ENCODE measurements around the gene EFCAB13. TPM values are rescaled to one million over a fixed set of nuclear protein-coding genes. Genes with fewer than 3 reads are reported as not detected.

The EFCAB13 gene
- total RNA-seq, 1 donor from 2014 or later = 2.7 TPM

DNA sequence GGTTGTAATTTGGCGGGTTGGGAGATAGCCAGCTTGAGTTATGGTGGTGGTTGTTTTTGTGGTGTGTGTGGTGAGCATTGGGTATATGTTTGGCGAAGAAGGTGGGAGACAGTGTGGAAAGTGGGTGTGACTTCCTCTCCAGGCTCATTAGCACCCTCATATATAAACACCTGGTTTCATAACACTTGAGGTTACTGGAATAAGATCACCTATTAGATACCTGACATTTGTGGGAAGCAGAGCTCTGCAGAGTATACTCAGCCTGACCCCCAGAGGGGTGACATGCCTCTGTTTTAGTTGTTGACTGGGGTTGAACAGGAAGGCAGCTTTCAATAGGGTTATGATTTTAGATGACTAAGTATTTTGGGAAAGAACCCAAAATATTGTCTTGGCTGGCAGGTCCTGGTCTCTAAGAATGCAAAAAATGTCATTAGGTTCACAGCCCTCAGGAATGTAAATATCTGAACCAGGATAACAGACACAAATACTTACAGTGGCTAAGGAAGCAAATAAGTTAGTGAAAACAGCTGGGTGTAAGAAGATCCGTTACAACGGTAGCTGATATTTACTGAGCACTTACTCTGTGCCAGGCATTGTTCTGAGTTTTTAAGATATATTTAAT is 18.3 kb upstream of the EFCAB13 start:
- TF ChIP-seq EZH2 (IDR thresholded peaks at IDR 0.05) (no peak), EZH2phosphoT487 (IDR thresholded peaks at IDR 0.05) (no peak)
- TF ChIP-seq, protein P1, sequence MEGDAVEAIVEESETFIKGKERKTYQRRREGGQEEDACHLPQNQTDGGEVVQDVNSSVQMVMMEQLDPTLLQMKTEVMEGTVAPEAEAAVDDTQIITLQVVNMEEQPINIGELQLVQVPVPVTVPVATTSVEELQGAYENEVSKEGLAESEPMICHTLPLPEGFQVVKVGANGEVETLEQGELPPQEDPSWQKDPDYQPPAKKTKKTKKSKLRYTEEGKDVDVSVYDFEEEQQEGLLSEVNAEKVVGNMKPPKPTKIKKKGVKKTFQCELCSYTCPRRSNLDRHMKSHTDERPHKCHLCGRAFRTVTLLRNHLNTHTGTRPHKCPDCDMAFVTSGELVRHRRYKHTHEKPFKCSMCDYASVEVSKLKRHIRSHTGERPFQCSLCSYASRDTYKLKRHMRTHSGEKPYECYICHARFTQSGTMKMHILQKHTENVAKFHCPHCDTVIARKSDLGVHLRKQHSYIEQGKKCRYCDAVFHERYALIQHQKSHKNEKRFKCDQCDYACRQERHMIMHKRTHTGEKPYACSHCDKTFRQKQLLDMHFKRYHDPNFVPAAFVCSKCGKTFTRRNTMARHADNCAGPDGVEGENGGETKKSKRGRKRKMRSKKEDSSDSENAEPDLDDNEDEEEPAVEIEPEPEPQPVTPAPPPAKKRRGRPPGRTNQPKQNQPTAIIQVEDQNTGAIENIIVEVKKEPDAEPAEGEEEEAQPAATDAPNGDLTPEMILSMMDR (IDR thresholded peaks at IDR 0.05) = no peak
- no peaks in the 10 kb centered on the region for H3K36me3 Mint-ChIP-seq
- H3K4me2 ChIP-seq = no peak overlapping the region
- H3K27me3 Mint-ChIP-seq (ENCODE audit: insufficient read depth, low read depth) = peaks cover 16% of the 10 kb centered on the region
- H3K36me3 ChIP-seq = no peaks in the 10 kb centered on the region
- DNase-seq (ENCODE audit: low spot score) = no peak
- no peak overlapping the region for H3K27ac Mint-ChIP-seq
- H3K4me3 Mint-ChIP-seq = no peak overlapping the region
- no peak overlapping the region for H3K27ac ChIP-seq
- H3F3A ChIP-seq (ENCODE audit: low read depth) = no peaks in the 10 kb centered on the region
- no peak overlapping the region for H3K9ac ChIP-seq
- no peaks in the 10 kb centered on the region for H4K20me1 ChIP-seq (ENCODE audit: low read depth)
- no peak overlapping the region for H2AFZ ChIP-seq (replicated peaks)
- no peaks in the 10 kb centered on the region for H3K9me3 Mint-ChIP-seq
- no peaks in the 10 kb centered on the region for H3K79me2 ChIP-seq (ENCODE audit: low read depth)
- H3K4me1 ChIP-seq = peaks cover 6% of the 10 kb centered on the region
- no peak overlapping the region for H3K4me3 ChIP-seq
- H3K4me1 Mint-ChIP-seq = peaks cover 5% of the 10 kb centered on the region
- no peaks in the 10 kb centered on the region for H3K9me3 ChIP-seq (ENCODE audit: low read depth)
- no peaks in the 10 kb centered on the region for H3K27me3 ChIP-seq

DNA sequence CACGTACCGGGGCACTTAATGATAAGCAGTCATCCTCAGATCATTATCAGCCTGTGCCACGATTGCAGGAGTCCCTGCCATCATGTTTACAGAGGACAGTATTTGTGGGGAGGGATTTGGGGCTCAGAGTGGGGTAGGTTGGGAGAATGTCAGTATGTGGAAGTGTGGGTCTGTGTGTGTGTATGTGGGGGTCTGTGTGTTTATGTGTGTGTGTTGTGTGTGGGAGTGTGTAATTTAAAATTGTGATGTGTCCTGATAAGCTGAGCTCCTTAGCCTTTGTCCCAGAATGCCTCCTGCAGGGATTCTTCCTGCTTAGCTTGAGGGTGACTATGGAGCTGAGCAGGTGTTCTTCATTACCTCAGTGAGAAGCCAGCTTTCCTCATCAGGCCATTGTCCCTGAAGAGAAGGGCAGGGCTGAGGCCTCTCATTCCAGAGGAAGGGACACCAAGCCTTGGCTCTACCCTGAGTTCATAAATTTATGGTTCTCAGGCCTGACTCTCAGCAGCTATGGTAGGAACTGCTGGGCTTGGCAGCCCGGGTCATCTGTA is 13.5 kb upstream of the EFCAB13 start:
- Histone ChIP-seq H3K9me3 (ENCODE audit: low read depth) (no peaks in the 10 kb centered on the region), H3K4me1 (peaks cover 13% of the 10 kb centered on the region), H3K79me2 (ENCODE audit: low read depth) (no peaks in the 10 kb centered on the region), H3K9ac (no peak overlapping the region), H2AFZ (replicated peaks) (peak overlapping the region; percentile 72), H4K20me1 (ENCODE audit: low read depth) (no peaks in the 10 kb centered on the region), H3K27ac (no peak overlapping the region), H3K4me2 (peak overlapping the region; percentile 31), H3K27me3 (no peaks in the 10 kb centered on the region), H3K4me3 (no peak overlapping the region), H3K36me3 (no peaks in the 10 kb centered on the region), H3F3A (ENCODE audit: low read depth) (no peaks in the 10 kb centered on the region)
- no peak overlapping the region for H3K4me3 Mint-ChIP-seq
- no peaks in the 10 kb centered on the region for H3K36me3 Mint-ChIP-seq
- peaks cover 4% of the 10 kb centered on the region for H3K27me3 Mint-ChIP-seq (ENCODE audit: insufficient read depth, low read depth)
- peaks cover 11% of the 10 kb centered on the region for H3K4me1 Mint-ChIP-seq
- DNase-seq (ENCODE audit: low spot score) = peak; percentile 19
- TF ChIP-seq, protein P1 (IDR thresholded peaks at IDR 0.05) = no peak
- TF ChIP-seq EZH2phosphoT487 (IDR thresholded peaks at IDR 0.05) = no peak
- no peak for TF ChIP-seq EZH2 (IDR thresholded peaks at IDR 0.05)
- H3K9me3 Mint-ChIP-seq = no peaks in the 10 kb centered on the region
- peak overlapping the region; percentile 11 for H3K27ac Mint-ChIP-seq

DNA sequence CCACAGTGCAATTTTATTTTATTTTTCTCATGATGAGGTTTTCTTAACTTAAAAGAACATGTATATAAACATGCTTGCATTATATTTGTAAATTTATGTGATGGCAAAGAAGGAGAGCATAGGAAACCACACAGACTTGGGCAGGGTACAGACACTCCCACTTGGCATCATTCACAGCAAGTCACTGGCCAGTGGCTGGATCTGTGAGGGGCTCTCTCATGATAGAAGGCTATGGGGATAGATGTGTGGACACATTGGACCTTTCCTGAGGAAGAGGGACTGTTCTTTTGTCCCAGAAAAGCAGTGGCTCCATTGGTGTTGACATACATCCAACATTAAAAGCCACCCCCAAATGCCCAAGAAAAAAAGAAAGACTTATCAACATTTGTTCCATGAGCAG is 12.3 kb upstream of the EFCAB13 start:
- H3K27me3 Mint-ChIP-seq (ENCODE audit: insufficient read depth, low read depth) = peaks cover 2% of the 10 kb centered on the region
- no peak overlapping the region for H3K4me3 Mint-ChIP-seq
- Histone ChIP-seq H2AFZ (replicated peaks) (no peak overlapping the region), H3K9me3 (ENCODE audit: low read depth) (no peaks in the 10 kb centered on the region), H3K4me3 (no peak overlapping the region), H3K4me1 (peaks cover 13% of the 10 kb centered on the region), H4K20me1 (ENCODE audit: low read depth) (no peaks in the 10 kb centered on the region), H3F3A (ENCODE audit: low read depth) (no peaks in the 10 kb centered on the region), H3K36me3 (no peaks in the 10 kb centered on the region), H3K79me2 (ENCODE audit: low read depth) (no peaks in the 10 kb centered on the region), H3K9ac (no peak overlapping the region), H3K27ac (no peak overlapping the region), H3K27me3 (no peaks in the 10 kb centered on the region), H3K4me2 (no peak overlapping the region)
- no peak for DNase-seq (ENCODE audit: low spot score)
- H3K27ac Mint-ChIP-seq = no peak overlapping the region
- TF ChIP-seq EZH2 (IDR thresholded peaks at IDR 0.05) = no peak
- no peak for TF ChIP-seq EZH2phosphoT487 (IDR thresholded peaks at IDR 0.05)
- TF ChIP-seq, protein P1 (IDR thresholded peaks at IDR 0.05) = no peak
- H3K4me1 Mint-ChIP-seq = peaks cover 15% of the 10 kb centered on the region
- no peaks in the 10 kb centered on the region for H3K9me3 Mint-ChIP-seq
- H3K36me3 Mint-ChIP-seq = no peaks in the 10 kb centered on the region

All from neural progenitor cell (in vitro differentiated cells).